ENCODE data around the gene TBX21.

The TBX21 gene

GRCh38 chr17:47694581-47695428, 38.2 kb upstream of the TBX21 start:
- peak overlapping the region; percentile 77 to 87 for H3K27ac ChIP-seq
- no peak for DNase-seq (ENCODE audit: low spot score)
- no peak for TF ChIP-seq CTCF (IDR thresholded peaks at IDR 0.05)
- peak overlapping the region; percentile 83 for H3K4me3 ChIP-seq

GRCh38 chr17:47695429-47696376, 37.3 kb upstream of the TBX21 start:
- peak overlapping the region; percentile 83 for H3K4me3 ChIP-seq
- peak overlapping the region; percentile 56 to 87 for H3K27ac ChIP-seq
- no peak for TF ChIP-seq CTCF (IDR thresholded peaks at IDR 0.05)
- DNase-seq (ENCODE audit: low spot score) = no peak

- TF ChIP-seq CTCF (IDR thresholded peaks at IDR 0.05) = no peak
- H3K27ac ChIP-seq = no peak overlapping the region
- no peak overlapping the region for H3K4me3 ChIP-seq
- DNase-seq (ENCODE audit: low spot score) = no peak
Measured at GRCh38 chr17:47696717-47697642, 36.1 kb upstream of the TBX21 start.

- Histone ChIP-seq H3K4me3 (no peak overlapping the region), H3K27ac (no peak overlapping the region)
- TF ChIP-seq CTCF (IDR thresholded peaks at IDR 0.05) = no peak
- no peak for DNase-seq (ENCODE audit: low spot score)
Measured at GRCh38 chr17:47697906-47698711, 34.9 kb upstream of the TBX21 start.

- H3K4me3 ChIP-seq = no peak overlapping the region
- DNase-seq (ENCODE audit: low spot score) = no peak
- peak; percentile 99 for TF ChIP-seq CTCF (IDR thresholded peaks at IDR 0.05)
Measured at GRCh38 chr17:47698749-47699535, 34.1 kb upstream of the TBX21 start.

More at GRCh38 chr17:47698749-47699535, 34.1 kb upstream of the TBX21 start:
- no peak overlapping the region for H3K27ac ChIP-seq

All from coronary artery (tissue), 2 donors.